Left hindlimb (tissue), 1 donor: Measurements from ENCODE around the gene P2RX7.

ENCODE experiments used
- DNase-seq: peaks from one replicate; pipeline ENCODE4 v3.0.0-alpha.2; 2018

The P2RX7 gene

GRCh38 chr12:121132601-121133481, at the start of gene P2RX7:
Gene P2RX7 (plus strand): TSS chr12:121132876. CDS start chr12:121132971, 95 bp downstream.
- DNase-seq, result peak; percentile 80

DNA sequence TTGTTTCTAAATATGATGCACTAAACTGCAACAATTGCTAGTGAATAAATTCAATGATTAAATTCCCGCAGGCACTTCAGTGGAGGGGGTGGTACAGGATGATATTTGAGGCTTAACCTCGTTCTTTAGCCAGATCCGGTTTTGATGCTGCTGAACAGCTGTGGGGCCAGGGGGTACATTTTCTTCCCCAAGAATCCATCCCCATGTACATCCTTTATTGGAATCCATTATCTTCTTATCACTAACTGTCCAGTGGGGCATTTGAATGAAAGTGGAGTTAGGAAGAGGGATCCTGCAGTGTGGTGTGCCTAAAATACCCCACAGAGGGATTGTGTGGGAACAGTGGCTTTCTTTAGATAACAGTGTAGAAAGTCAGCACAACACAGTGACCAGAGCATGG, 48.4 kb upstream of the P2RX7 start:
- no peak for DNase-seq

GRCh38 chr12:121085069-121085468, 47.6 kb upstream of the P2RX7 start:
- DNase-seq, result no peak

GRCh38 chr12:121085506-121086353, 46.9 kb upstream of the P2RX7 start:
- no peak for DNase-seq

DNA sequence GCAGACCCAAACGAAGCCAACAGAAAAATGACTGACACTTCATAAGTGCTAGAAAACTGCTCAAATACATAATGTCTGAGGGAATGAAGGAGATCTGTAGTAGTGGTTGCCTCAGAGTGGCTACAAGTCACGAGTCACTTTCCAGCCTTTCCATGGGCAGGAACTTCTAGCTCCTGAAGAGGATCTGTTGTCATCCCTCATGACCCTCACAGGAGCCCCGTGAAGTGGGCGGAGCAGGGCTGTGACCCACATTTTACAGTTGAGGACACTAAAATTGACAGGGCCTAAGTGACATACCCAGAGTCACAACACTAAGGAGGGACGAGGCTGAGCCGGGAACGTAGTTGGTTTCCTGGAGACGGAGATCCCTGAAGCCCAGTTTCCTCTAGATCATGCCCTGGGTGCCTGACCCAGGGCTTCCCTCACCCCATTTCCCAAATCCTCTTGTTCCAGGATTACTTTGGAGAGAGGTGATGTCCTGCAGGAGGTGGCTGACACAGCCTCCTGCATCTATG, 45.8 kb upstream of the P2RX7 start:
- DNase-seq, result no peak

- DNase-seq, result no peak
Observed at GRCh38 chr12:121087467-121088194, 45.0 kb upstream of the P2RX7 start.

DNA sequence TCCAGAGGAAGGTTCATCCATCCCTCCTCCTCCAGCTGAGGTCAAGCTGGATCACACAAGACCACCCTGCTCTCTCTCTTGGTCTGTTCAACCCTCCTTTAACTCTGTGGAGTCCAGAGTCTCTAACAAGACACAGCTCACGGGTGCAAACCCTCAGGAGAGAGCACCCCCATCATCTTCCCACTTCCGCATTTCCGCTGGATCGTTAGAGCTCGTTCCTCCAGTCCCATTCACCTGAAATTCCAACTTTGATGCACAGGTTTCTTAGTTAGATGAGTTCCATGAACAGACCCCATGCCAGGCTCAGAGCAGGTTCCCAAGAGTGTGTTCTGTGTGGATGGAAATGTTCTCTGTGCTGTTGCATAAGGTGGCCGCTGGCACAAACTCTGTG, 44.5 kb upstream of the P2RX7 start:
- DNase-seq, result no peak

DNA sequence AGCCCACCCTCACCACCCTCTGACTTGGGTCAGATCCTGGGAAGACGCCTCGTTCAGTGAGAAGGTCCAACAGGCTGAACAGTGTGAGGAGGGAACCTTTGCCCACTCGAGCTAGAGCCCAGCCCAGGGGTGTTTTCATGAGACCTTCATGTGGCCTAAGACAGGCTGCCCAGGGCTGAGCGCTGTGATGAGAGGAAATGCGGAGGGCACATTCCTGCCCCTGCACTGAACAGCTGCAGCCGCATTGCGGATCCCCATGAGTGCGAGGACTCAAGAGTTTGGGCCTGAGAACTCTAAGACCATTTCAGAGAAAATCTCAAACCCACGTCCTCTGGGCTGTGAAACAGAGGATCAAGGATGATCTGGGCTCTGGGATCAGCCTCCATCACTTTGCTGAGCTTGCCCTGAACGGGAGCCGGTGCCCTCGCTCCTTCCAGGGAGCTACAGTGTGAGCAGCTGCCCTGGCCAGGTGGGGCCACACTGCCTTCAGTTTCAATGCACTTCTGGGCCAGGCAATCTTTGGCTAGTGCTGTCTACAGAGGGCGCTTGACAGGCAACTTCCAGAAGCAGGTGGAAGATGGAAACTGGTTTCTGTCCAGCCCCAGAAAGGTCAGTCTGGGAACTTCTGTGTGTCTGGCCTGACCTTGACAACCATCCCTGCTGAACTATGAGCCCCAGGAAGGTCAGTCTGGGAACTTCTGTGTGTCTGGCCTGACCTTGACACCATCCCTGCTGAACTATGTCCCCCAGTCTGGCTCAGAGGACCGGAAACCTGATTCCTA, 43.5 kb upstream of the P2RX7 start:
- DNase-seq, result no peak

DNA sequence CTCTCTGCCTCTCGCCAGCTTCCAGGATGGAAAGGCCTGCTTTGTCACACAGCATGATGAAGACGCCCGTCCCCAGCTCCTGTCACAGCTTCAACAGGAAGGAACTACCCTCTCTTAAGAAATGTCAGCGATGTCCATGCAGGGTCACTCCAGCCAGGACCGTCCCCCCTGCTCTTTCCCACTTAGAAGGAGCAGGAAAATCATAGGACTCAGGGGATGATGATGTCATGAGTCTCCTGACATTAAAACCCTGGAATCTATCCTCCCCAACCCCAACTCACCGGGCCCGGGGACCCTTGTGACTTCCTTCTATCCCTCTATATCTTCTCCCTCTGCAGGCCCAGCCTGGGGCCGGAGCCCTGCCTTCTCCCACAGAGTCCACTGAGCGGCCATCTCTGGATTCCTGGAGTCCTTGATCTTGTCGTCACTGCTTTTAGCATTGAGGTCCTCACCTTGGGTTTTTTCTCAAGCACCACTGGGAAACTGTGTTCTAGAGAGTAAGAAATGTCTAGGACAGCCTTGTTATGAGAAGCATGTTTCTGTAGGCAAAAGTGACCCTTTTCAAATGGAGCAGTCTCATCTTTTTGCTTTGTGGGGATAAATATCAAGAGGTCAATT, 42.8 kb upstream of the P2RX7 start:
- DNase-seq, result no peak

DNA sequence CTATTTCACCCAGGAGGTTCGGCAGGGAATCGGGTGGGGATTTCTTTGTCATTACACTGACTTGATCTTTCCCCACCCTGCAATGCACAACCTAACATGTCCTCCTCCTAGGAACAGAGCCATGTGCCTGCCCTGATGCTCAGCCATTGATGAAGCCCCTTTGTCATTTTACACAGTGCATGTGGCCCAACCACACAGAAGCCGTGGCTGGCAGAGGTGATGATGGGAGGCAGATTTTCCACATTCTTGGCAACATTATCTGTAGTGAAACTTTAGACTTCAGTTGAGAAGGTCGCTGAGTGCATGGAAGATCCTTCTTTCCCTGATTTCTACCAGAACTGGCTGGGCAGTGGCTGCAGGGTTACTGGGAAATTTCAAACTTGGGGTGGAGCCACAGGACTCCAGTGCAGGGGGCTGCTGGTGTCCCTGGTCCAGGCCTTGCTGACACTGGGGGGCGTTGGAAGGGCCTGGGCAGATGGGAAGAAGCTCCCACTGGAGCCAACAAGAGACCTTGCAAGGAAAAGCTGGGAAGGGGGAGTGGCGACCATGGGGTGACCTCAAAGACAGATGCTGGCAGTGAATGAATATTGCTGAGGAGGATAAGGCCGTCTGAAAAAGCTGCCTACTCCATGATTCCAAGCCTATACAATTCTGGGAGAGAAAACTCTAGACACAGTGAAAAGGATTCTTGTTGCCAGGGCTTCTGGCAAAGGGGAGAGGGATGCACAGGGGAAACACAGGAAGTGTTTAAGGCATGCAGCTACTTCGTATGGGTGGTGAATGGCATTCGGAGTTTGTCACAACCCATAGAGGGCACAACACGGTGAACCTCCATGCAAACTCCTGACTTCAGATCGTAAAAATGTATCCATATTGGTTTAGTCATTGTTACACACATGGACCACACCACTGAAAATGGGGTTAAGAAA, 41.8 kb upstream of the P2RX7 start:
- no peak for DNase-seq

- DNase-seq, result no peak
Observed at GRCh38 chr12:121092034-121092433, 40.6 kb upstream of the P2RX7 start.

- no peak for DNase-seq
Observed at GRCh38 chr12:121093487-121093891, 39.2 kb upstream of the P2RX7 start.

DNA sequence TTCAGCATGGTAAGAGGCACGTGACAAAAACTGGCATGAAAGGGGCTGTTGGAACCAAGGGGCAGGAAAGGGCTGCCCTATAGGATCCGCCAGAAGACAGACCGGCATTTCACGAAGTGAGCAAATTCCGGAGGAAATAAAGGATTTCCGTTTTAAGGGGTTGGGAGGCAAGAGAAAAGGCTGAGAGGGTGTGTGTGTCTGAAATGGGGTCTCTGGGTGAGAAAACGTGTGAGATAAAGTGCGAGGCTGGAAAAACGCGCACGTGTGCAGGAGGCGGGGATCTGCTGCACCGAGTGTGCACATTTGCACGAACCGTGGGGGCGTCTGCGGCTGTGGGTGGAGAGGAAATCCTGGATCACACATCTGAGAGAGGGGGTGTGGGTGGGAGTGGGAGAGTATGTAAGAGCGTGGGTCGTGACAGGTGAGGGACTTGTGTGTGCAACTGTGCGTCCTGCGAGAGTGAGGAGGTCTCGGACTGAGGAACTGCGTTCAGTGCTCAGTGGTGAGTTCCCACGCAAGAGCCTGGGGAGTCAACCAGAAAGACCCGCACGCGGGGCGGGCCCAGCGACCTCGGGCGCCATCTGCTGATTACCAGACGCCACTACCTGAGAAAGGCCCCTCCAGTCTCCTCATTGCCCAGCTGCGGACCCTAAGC, 37.0 kb upstream of the P2RX7 start:
- DNase-seq, result peak; percentile 76

DNA sequence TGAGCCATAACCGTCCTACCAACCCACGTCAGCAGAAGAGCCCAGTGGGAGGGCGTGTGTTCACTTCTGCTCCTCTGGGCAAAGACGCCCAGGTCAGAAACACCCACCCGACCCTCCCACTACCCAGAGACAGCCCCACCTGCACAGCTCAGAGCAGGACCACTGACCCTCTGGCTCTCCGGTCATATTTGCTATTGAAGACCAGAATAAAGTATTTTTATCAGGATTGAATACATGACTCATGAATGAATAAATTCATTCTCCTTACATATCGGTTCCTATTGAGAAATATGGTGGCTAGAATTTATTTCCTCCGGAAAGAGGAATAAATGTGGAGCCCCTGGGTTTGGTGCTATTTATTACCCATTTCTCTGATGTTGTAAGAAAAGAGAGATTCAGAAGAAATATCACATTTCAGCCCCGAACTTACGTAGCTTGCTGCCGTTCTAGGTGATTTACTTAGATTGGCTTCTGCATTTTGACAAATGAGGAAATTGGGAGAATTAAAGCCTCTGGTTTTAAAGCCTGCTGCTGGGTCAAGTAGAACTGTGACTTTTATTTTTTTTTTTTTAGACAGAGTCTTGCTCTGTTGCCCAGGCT, 36.4 kb upstream of the P2RX7 start:
- DNase-seq, result no peak

DNA sequence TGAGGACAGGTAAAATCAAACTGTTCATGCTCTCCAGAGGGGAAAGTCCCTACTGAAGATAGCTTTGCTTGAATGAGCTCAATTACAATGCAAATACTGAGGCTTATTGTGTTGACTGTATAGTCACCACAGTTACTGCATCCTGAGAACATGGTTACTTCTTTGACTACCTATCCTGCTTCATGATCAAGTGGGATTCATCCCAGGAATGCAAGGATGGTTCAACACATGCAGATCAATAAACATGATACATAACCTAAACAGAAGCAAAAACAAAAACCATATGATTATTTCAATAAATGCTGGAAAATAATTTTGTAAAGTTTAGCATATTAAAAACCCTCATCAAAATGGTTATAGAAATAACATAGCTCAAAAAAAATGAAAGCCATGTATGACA, 32.9 kb upstream of the P2RX7 start:
- DNase-seq, result no peak

- no peak for DNase-seq
Observed at GRCh38 chr12:121102307-121102706, 30.4 kb upstream of the P2RX7 start.

- no peak for DNase-seq
Observed at GRCh38 chr12:121107681-121108080, 25.0 kb upstream of the P2RX7 start.

GRCh38 chr12:121108492-121108891, 24.2 kb upstream of the P2RX7 start:
- no peak for DNase-seq

DNA sequence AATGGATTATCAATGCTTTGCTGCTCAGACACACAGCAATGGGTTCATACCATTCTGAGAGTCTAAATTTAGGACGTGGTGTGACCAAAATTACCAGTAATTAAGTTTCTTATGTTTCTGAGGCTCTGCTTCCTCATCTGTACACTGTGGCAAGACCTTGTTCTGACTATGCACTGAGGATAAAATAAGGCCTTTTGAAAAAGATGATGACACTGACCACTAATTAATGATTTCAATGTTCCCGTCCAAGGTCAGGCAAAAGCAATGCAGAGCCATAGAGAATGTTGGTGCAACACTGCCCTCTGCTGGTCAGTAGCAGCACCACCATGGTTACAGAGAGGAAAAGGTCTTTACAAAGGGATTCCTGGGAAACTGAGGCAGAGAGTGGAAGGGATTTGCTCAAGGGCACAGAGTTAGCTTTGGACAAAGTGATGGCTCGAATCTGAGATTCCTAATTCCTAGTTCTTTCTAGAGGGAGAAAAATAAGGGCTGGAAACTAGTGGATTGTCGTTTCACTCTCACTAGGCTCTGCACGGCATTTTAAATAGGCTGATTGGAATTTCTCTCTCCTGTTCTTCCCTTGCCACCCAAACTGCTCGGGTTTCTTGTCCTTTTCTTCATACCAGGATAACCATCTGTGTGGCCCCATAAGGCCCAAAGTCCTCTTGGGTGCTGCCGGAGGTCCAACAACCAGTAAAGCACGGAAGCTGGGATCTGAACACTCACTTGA, 22.3 kb upstream of the P2RX7 start:
- DNase-seq, result no peak
